Stimulated activated CD4-positive, alpha-beta T cell treated with anti-CD3 and anti-CD28 coated beads, Interleukin-4, amount 100 ng/mL, for 1 hour (primary cell): ENCODE data around the gene TMEM52.

Experiments used
- DNase-seq: peaks from one replicate; pipeline ENCODE4 v3.0.0-alpha.2; 2020

TMEM52 gene

DNA sequence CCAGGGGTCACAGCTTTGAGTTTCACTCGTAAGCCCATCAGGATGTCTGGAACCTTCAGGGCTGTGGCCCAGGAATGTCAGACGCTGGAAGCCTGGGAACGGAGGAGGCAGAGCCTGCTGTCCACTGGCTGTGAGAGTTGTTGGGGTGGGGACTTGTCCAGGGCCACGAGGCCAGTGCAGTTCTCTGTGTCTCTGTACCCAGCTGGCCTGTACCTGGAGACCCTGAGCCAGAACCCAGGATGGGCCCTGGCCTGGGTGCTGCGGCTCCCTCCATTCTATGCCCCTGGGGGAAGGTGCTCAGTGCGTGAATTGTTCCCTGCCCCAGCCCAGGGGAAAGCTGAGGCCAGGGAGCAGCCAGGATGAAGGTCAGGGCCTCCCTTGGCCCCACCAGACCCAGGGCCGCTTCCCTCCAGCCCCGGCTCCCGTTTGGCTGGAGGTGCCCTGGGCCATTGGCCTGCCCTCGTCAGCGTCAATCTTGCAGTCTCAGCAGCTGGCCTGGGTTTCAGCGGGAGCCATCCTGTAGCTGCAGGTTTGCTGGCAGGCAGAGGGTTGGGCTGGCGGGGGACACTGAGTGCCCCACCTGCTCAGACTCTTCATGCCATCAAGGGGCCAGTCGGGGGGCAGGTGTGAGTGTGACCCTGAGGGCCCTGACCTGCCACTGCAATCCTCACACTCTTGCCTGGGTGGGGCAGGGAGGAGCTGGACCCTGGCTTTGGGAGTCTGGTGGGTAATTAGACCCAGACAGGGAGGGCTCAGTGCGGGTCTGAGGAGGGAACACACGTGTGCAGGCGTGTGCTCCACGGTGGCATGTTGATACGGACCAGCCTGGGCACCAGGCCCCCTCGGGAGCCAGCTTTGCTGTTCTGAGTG lies 4.7 kb downstream of the TMEM52 start:
- no peak for DNase-seq

DNA sequence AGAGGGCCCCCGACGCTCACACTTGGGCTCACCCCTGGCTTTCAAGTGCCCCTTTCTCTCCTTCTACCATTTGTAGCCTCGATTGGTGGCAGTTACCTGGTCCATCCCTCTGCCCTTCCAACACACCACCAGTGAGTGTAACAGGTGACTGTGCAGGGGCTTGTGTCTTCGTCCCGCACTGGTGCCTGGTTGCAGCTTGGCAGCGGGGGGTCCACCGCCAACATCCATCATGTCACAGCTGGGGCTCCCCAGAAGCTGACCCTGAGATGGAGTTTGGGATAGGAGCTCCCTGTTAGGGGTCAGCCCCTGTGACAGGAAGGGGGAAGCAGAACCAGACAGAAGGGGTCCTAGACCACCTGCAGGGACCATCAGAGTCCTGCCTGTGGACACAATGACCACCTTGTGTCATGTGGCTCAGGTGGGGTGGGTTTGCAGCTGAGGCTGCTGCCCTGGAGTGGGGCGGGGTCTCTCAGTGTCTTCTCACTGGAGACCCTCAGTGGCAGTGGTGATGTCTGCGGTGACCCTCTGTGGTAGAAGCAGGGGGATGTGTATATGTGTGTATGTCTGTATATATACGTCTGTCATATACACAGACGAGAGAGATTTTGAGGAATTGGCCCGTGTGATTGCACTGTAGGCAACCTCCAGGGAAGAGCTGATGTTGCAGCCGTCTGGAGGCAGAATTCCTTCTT lies 7.6 kb downstream of the TMEM52 start:
- no peak for DNase-seq

- DNase-seq = no peak
Measured at GRCh38 chr1:1910651-1911331, 8.3 kb downstream of the TMEM52 start.

DNA sequence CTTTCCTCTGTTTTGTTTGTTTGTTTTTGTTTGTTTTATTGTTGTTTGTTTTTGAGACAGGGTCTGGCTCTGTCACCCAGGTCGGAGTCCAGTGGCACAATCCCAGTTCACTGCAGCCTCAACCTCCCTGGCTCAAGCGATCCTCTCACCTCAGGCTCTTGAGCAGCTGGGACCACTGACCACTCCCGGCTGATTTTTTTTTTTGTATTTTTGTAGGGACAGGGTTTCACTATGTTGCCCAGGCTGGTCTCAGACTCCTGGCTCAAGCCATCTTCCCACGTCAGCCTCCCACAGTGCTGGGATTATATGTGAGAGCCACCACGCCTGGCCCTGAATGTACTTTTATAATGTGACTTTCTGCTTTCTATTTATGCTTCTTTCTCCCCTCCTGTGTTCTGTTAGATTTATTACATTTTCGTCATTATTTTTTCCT lies 9.0 kb downstream of the TMEM52 start:
- DNase-seq = no peak

- DNase-seq = no peak
Measured at GRCh38 chr1:1908506-1908791, 10.6 kb downstream of the TMEM52 start.

- no peak for DNase-seq
Measured at GRCh38 chr1:1907098-1907736, 11.9 kb downstream of the TMEM52 start.

DNA sequence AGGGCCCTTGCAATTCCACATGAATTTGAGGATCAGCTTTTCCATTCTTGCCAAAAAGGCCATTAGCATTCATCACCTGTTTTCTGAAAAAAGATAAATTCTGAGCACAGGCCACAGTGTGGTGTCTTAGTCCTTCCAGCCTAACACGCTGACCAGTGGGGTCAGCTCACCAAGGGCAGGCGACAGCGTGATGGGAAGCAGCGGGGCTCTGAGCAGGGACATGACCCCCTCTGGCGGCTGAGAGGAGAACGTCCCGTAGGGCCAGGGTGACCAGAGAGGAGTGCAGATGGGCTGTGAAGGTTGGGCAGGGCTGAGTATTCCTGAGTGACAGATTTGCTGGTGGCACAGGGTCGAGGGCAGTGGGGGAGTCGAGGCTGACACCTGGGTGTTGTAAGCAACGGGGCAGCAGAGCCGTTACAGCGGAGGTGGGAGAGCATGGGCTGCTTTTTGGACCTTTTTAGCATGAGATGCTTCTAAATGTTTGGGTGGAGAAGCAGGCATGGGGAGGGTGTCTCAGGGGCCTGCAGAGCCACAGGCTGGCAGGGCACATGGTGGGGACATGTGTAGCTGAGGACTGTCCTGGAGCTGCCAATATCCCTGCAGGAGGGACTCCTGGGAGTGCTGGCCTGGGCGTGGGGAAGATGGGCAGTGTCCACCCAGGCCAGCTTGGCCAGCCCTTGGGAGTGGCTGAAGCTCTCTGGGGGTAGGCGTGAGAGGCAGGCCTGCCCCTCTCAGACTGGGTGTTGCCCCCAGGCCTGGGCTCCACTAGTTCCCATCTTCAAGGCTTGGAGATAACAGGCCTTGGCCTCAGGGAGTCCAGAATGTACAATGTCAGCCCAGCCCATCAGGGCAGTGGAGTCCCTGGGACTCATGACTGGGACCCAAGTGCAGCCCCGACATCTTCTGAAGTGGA lies 12.6 kb downstream of the TMEM52 start:
- DNase-seq = peak; percentile 65

- no peak for DNase-seq
Measured at GRCh38 chr1:1903224-1903623, 15.9 kb downstream of the TMEM52 start.

DNA sequence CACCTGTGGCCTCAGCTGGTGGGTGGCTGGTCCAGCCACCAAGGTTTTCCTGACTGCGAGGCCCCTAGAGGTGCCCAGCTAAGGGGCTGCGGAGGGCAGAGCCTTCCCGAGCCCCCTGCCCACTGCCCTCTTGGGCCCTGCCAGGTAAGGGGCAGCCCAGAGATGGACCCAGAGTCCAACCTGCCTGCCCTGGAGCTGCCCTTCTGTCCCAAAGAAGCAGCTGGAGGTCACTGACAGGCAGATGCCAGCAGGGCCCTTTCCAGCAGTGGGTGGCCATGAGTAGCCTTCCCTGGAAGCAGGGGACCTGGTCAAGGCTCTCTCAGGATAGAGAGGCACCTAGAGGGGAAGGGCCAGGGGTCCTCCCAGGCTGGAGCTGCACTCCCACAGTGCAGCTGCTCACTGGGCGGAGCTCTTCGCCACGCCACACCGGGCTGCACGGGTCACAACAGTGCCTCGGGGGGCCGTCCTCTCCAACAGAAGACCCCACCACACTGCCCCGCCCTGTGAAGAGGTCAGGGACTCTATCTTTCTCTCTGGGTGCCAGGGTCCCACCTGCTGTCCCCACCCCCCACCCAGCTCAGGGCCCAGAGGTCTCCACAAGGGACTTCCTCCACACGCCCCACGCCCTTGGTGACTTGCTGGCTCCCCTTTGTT lies 17.3 kb downstream of the TMEM52 start:
- DNase-seq = no peak

GRCh38 chr1:1900883-1901640 lies 18.0 kb downstream of the TMEM52 start:
- no peak for DNase-seq

DNA sequence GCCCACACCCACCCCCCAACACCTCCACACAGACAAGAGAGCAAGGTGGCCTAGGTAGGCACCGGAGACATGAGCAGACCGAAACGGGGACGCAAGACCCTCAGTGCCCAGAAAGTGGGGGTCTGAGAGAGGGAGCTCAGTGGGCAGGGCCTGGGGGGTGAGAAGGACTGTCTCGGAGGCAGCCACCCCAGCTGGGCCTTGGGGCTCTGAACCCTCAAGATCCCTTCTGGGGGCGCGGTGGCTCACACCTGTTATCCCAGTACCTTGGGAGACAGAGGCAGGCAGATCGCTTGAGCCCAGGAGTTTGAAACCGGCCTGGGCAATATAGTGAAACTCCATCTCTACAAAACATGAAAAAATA lies 19.1 kb downstream of the TMEM52 start:
- DNase-seq = no peak

- peak; percentile 32 for DNase-seq
Measured at GRCh38 chr1:1899266-1899966, 19.7 kb downstream of the TMEM52 start.

- no peak for DNase-seq
Measured at GRCh38 chr1:1898246-1898933, 20.7 kb downstream of the TMEM52 start.

DNA sequence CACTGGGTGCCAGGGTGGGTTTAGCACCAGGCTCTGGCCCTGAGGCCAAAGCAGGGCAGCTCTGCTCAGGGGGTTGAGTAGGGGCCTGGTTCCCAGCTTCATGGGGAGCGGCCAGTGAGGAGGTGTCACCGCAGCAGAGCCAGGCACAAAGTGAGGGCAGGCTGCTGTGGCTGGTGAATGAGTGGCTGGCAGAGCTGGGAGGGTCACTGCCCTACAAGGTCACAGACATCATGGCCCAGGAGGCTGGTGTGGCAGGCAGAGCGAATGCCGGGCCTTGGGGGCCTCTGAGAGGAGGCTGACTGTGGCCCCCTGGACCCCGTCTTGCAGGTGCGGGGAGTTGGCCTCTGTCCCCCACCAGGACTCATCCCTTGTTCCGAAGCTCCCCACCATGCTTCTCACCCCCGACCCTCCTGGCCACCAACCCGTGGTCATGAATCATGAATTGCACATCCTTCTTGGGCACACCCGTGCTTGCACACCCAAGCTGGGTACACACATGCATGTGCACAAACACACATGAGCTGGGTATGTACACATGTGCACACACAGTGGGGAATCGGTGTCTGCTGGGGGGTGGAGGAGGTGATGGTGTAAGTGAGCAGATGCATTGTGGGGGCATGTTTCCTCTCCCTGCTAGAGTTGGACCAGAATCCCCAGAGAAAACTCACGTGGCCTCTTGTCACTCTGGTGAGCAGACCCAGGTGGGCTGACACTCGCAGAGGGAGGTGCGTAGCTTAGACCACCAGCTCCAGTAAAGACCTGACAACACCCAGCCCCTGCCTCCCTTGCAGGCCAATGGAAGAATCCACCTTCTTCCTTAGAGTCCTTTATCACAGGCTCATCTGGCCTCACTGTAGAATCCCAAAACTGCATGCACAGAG lies 23.4 kb downstream of the TMEM52 start:
- no peak for DNase-seq

DNA sequence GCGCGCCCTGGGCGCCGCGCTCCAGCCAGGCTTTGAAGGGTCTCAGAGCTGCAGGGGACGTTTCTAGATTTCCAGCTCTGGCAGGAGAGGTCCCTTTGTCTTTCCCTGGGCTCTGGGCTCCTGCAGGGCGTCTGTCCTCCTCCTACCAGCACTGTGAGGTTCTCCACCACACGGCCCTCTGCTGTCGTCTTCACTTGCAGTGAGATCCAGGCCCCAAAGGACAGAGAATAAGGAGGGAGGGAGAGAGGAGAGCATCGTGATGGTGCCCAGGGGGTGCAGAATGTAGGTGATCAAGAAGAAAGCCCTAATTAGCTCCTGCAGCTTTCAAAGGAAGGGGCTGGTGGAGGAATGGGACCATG lies 24.0 kb downstream of the TMEM52 start:
- DNase-seq = no peak

DNA sequence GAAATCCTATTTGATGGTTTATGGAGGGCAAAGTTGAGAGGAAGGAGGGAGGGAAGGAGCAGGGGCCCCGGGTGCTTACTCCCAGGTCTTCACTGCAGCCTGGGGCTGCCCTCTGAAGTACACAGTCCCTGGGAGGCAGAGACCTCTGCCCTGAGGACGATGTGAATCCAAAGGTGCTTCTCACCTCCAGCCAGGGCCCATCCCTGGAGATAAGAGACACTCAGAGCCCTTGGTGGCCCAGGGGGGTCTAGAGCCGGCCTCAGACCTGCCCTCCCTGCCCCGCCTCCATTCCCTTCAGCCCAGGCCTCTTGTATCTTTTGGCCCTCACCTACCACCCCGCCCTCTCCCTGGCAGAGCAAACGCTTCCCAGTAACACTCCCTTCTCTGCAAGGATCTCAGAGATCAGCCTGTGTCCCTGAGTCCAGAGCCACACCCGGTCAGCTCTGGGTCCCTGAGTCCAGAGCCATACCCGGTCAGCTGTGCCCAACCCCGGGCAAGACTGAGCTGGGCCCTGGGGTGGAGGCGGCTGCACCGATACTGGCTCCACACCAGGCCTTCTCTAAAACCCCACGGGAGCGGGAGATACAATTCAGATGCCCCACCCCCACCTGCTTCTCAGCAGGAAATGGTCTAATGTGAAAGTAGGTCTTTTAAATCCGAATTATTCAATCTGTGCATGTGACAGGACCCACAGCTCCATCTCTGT lies 24.6 kb downstream of the TMEM52 start:
- DNase-seq = no peak

GRCh38 chr1:1893997-1894353 lies 25.1 kb downstream of the TMEM52 start:
- DNase-seq = no peak

GRCh38 chr1:1893291-1893985 lies 25.6 kb downstream of the TMEM52 start:
- DNase-seq = no peak
